GM21528 (cell line): Measurements from ENCODE around the gene INPP5F.
A peak's percentile ranks its signal among the peaks of the same experiment; 100 is the strongest.

ENCODE experiments used
- ATAC-seq: cut with Tn5 transposase; IDR thresholded peaks from one replicate; pipeline ENCODE4 v1.9.1; 2021; ENCODE audit warnings: mild to moderate bottlenecking, moderate library complexity; ENCODE audit not compliant: unreplicated experiment, low FRiP score

INPP5F gene

DNA sequence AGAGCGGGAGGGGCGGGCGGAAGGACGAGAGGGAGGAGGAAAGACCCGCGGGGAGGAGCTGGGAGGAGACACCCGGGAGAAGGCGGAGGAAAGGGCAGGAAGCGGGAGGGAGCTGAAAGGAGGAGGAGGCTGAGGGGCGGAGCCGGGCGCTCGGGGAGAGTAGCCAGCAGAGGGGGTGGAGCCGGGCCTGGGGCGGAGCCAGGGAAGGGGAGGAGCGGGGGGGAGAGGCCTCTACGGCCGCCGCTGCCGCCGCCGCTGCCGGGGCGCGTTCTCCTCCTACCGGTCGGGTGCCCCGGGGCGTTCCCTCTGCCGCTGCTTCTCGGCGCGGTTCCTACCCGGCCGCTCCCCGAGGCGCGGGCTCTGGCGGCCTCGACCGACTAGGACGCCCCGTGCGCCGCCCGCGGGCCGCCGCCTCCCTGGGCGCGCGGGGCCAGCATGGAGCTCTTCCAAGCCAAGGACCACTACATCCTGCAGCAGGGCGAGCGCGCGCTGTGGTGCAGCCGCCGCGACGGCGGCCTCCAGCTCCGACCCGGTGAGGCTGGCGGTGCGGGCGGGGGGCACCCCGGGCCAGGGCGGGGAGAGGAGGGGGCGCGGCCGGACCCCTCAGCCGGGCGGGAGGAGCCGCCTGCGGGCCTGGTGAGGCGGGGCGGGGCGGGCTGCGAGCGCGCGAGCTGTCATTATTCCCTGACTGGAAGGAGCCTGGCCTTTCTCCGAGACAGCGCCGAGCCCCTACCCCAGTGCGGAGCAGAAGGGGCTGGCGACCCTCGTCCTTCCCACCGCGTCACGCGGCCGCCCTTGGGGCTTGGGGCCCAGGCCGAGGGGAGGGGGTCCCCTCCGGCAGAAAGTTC, at the start of gene INPP5F:
INPP5F (plus strand) TSS at position 223 of the 848 bp plus-strand sequence; CDS start at position 436, 213 bp downstream.
- peak; percentile 90 for ATAC-seq

DNA sequence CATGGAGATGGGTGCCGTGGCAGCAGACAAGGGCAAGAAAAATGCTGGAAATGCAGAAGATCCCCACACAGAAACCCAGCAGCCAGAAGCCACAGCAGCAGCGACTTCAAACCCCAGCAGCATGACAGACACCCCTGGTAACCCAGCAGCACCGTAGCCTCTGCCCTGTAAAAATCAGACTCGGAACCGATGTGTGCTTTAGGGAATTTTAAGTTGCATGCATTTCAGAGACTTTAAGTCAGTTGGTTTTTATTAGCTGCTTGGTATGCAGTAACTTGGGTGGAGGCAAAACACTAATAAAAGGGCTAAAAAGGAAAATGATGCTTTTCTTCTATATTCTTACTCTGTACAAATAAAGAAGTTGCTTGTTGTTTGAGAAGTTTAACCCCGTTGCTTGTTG, 48.7 kb upstream of the INPP5F start:
- no peak for ATAC-seq

DNA sequence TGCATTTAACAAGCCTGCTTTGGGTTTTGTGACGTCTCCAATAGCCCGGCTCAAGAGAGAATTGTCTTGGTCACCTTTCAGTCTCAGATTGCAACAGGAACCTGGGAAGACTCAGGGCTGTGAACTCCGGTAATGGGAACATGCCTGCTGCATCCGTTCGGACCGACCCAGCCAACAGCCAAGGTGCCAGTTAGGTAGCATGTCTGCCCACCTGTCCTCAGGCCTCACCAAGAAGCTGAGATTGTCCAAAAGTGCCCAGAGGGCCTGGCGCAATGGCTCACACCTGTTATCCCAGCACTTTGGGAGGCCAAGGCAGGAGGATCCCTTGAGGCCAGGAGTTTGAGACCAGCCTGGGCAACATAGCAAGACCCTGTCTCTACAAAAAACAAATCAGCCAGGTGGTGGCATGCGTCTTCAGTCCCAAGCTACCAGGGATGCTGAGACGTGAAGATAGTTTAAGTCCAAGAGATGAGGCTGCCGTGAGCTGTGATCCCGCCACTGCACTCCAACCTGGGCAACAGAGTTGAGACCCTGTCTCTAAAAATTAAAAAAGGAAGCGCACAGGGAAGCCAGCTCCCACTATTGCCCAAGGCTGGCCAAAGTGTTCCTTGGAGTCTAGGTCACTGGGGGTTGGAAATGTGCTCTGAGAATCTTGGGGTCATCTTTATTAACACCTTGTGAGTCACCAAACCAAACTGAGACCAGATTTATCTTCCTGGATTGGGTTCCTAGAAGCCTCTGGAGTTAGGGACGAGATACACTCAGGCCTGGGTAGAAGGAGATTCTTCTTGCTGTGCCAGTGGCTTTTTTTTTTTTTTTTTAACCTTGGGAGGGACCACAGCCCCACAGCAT, 47.7 kb upstream of the INPP5F start:
- no peak for ATAC-seq

GRCh38 chr10:119679480-119679829, 46.4 kb upstream of the INPP5F start:
- no peak for ATAC-seq

DNA sequence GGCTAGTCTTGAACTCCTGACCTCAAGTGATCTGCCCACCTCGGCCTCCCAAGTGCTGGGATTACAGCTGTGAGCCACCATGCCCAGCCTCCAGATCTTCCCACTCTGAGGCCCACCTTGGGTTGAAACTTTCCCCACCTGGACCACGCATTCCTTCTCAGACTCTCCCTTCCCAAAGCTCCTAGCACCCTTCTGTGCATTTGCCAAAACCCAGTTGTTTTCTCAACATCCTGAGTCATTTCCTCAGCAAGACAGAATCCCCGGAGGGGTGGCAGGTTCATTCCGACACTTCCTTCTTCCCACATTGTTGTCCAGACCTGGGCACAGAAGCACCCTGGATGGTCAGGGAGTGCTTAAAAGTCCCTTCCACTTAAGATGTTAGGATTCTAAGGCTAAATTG, 45.8 kb upstream of the INPP5F start:
- ATAC-seq: no peak

DNA sequence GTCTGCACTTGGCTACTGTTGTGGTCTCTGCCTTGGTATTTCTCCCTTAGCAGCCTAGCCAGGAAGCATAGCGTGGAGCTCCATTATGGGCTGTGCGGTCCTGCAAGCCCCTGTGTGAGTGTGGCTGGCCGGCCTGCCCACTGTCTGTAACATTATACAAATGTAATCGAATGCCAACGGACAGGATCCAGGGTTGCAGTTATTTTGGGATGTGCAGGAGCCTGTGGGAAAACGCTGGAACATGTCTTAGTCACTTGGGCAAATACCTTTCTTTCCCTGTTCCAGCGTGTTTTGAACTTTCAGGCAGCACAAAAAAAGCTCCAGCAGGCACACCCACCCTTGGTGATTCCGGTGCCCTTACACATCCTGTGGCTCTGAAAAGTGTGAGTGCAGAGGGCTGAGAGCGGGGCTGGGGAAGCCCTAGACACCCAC, 45.2 kb upstream of the INPP5F start:
- no peak for ATAC-seq

GRCh38 chr10:119686465-119687191, 39.2 kb upstream of the INPP5F start:
- ATAC-seq: peak; percentile 81

DNA sequence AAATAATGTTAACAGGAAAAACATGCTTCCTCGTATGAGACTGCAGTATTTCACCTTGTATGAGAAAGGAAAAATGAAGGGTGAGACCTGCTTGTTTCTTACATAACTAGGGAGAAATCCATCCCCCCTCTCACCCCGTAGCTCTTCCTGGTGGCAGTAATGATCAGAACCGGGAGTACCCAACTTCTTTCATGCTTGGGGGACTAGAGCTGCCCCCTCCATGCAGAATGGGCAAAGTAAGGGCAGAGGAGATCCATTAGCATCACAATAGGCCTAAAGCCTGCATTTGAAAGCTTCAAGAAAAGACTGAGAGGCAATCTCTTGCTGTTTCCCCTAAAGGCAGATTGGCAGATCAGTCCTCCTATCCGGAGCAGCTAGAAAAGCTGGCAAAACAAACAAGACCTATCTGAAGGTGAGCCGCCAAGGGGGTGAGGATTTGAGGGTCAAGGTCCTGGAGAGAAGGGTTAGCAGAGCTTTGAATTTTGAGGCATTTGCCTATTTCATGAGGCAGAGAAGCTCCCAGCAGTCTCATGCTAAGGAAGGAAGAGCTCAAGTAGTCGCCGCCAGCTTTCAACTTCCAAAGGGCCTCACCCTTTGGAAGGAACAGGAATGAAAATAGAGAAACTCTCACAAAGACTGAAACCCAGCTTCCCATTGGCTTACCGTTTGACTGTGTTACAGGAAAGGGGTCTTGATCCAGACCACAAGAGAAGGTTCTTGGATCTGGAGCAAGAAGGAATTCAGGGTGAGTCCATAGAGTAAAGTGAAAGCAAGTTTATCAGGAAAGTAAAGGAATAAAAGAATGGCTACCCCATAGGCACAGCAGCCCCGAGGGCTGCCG, 38.4 kb upstream of the INPP5F start:
- no peak for ATAC-seq

GRCh38 chr10:119688033-119688508, 37.8 kb upstream of the INPP5F start:
- no peak for ATAC-seq

- no peak for ATAC-seq
Observed at GRCh38 chr10:119689016-119689580, 36.8 kb upstream of the INPP5F start.

GRCh38 chr10:119691726-119692125, 34.1 kb upstream of the INPP5F start:
- ATAC-seq: no peak

GRCh38 chr10:119693262-119693957, 32.4 kb upstream of the INPP5F start:
- no peak for ATAC-seq

- no peak for ATAC-seq
Observed at GRCh38 chr10:119694608-119695007, 31.2 kb upstream of the INPP5F start.

DNA sequence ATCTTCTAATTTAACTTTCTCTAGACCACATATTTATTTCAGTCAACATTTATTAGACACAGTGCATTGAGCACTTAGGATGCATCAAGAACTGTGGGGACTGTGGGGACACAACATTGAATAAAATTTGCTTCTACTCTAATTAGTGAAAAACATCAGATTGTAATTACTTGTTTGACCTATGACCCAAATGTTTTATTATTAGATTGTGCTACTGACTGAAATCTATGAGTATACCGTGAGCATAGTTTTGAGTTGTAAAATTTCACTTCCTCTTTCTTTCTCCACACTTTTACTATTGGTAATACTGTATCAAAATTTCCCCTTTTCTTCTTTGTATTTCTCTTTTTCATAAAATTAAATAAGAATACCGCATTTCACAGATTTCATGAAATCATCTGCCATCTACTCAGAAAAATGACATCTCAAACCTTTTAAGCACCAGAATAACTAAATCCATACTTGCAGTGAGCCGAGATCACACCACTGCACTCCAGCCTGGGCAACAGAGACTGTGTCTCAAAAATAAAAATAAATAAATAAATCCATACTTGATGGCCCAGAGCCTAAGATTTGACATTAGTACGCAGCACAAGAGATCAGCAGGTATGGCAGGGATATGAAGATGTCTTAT, 25.4 kb upstream of the INPP5F start:
- no peak for ATAC-seq

GRCh38 chr10:119701861-119702260, 24.0 kb upstream of the INPP5F start:
- no peak for ATAC-seq

DNA sequence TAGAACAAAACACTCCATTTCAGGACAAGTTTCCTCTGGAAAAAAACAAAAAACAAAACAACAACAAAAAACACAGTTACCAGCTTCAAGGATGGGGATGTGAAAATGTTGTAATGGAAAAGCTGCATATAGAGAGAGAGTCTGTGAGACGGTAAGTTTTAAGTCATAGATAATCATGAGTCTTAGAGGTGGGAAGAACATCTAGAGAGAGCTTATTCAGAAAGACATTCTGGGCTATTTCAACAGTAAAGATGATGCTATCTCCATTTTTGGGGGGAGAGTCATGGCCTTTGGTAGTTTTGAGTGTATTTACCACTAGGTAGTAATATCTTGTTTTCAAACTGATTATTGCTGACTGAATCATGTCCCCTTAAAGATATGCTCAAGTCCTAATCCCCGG, 23.3 kb upstream of the INPP5F start:
- ATAC-seq: no peak

- ATAC-seq: peak; percentile 2
Observed at GRCh38 chr10:119703903-119704508, 21.8 kb upstream of the INPP5F start.

GRCh38 chr10:119705434-119705831, 20.4 kb upstream of the INPP5F start:
- ATAC-seq: peak; percentile 57
